NCI-H1048 (cell line): ENCODE results near the gene TYRO3.
"Not testable (repeated sequence)": the region's sequence is repeated elsewhere in the genome, so short reads cannot be mapped to it uniquely, and the experiment has no call there.

Experiments
- DNase-seq: peaks from one replicate; lab custom pipeline; 2025; lab: John Stamatoyannopoulos, UW

The TYRO3 gene

DNA sequence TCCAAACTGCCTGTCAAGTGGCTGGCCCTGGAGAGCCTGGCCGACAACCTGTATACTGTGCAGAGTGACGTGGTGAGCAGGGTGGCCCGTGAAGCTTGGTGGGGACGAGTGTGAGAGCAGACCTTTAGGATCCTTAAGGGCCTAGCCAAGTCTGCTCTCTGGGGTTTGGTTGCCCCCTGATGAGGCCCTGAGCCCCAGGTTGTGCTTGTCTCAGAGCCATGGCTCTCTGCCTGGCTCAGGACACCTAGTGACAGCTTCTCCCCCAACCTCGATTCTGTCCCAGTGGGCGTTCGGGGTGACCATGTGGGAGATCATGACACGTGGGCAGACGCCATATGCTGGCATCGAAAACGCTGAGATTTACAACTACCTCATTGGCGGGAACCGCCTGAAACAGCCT is 14.4 kb downstream of the TYRO3 start:
- DNase-seq: no peak

- no peak for DNase-seq
These were observed 15.1 kb downstream of the TYRO3 start for GRCh38 chr15:41574158-41574557.

- DNase-seq: no peak
These were observed 16.3 kb downstream of the TYRO3 start for GRCh38 chr15:41575282-41575681.

- no peak for DNase-seq
These were observed 19.1 kb downstream of the TYRO3 start for GRCh38 chr15:41577863-41578735.

GRCh38 chr15:41578736-41579383 is 19.8 kb downstream of the TYRO3 start:
- no peak for DNase-seq

- DNase-seq: no peak
These were observed 22.1 kb downstream of the TYRO3 start for GRCh38 chr15:41581110-41581509.

DNA sequence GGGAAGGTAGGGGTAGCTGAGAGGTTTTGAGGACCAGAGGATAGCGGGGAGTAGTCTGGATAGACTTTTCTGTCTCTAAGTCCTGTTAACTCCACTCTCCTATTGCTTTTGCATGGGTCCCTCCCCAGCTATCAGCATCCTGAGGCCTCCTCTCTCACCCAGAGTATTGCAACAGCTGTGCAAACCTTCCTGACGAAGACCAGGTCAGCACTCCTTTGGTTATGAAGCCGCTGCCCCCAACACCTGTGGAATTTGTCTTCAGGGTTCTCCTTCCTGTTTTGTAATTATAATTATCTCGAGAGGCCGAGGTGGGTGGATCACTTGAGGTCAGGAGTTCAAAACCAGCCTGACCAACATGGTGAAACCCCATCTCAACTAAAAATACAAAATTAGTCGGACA is 24.8 kb downstream of the TYRO3 start:
- no peak for DNase-seq

DNA sequence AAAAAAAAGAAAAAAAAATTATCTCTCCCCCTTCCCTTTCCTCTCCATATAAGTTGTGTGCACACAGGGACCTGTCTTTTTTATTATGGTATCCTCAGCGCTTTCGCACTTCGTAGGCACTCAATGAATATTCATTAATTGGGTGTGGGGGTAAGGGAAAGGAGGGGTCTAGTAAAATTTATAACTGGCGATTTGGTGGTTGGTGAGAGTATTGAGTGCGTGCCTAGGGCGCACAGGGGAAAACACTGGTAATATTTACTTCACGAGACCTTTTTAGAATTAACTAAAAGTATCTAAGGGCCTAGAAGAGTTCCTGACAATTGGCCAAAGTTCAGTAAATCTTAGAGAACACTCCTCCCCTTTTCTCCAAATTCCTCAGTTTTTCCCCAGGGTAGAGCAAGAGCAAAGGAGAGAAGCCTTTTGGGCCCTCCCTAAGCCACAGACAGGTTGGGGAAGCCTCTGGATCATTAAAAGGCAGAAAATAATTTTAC is 25.7 kb downstream of the TYRO3 start:
- no peak for DNase-seq

- no peak for DNase-seq
These were observed 26.4 kb downstream of the TYRO3 start for GRCh38 chr15:41585127-41586047.

- not testable (repeated sequence) for DNase-seq
These were observed 27.7 kb downstream of the TYRO3 start for GRCh38 chr15:41586531-41587282.

DNA sequence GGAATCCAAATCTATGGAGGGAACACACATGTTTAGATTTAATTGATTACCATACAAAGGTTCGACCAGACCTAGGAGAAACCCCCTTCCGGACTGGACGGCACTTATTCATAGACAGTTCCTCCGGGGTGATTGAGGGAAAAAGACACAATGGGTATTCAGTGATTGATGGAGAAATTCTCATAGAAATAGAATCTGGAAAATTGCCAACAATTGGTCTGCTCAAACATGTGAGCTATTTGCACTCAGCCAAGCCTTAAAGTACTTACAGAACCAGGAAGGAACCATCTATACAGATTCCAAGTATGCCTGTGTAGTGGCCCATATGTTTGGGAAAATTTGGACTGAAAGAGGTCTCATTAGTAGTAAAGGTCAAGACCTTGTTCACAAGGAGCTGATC is 30.0 kb downstream of the TYRO3 start:
- not testable (repeated sequence) for DNase-seq

GRCh38 chr15:41589571-41589970 is 30.6 kb downstream of the TYRO3 start:
- not testable (repeated sequence) for DNase-seq

GRCh38 chr15:41591217-41591616 is 32.2 kb downstream of the TYRO3 start:
- DNase-seq: not testable (repeated sequence)

GRCh38 chr15:41592718-41593117 is 33.7 kb downstream of the TYRO3 start:
- not testable (repeated sequence) for DNase-seq

DNA sequence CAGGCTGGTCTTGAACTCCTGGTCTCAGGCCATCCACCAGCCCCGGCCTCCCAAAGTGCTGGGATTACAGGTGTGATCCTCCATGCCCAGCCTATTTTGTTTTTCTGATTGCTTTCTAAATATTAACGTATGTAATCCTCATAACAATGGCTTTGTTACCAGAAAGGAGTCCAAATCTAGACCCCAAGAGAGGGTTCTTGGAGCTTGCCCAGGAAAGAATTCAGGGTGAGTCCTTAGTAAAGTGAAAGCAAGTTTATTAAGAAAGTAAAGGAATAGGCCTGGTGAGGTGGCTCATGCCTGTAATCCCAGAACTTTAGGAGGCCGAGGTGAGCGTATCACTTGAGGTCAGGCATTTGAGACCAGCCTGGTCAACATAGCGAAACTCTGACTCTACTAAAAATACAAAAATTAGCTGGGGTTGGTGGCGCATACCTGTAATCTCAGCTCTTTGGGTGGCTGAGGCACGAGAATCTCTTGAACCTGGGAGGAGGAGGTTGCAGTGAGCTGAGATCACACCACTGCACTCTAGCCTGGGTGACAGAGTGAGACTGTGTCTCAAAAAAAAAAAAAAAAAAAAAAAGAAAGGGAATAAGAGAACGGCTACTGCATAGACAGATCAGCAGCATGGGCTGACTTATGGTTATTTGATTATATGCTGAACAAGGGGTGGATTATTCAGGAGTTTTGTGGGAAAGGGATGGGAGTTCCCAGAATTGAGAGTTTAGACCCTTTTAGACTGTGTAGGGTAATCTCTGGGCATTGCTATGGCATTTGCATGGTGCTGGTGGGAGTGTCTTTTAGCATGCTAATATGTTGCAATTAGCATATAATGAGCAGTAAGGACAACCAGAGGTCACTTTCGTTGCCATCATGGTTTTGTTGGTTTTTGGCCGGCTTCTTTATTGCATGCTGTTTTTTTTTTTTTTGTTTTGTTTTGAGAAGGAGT is 36.1 kb downstream of the TYRO3 start:
- no peak for DNase-seq

DNA sequence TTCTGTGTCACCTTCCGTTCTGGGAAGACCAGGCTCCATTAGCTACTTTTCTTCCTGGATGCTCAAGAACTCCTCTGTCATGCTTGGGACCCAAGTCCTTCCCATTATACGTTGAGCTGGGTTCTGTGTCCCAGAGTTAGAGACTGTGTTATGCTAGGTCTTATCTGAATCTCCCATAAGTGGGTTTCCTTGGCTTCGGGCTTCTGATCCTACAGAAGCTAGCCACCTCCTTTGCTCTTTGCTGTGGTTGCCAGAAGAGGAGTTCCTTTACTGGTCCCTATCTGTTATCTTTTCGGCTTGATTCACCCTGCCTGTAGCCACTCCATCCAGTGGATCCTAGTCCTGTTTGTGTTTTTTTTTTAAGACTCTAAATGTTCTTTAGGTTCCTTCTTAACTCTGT is 38.0 kb downstream of the TYRO3 start:
- DNase-seq: no peak

GRCh38 chr15:41597787-41598186 is 38.8 kb downstream of the TYRO3 start:
- no peak for DNase-seq

- no peak for DNase-seq
These were observed 40.0 kb downstream of the TYRO3 start for GRCh38 chr15:41599061-41599460.

DNA sequence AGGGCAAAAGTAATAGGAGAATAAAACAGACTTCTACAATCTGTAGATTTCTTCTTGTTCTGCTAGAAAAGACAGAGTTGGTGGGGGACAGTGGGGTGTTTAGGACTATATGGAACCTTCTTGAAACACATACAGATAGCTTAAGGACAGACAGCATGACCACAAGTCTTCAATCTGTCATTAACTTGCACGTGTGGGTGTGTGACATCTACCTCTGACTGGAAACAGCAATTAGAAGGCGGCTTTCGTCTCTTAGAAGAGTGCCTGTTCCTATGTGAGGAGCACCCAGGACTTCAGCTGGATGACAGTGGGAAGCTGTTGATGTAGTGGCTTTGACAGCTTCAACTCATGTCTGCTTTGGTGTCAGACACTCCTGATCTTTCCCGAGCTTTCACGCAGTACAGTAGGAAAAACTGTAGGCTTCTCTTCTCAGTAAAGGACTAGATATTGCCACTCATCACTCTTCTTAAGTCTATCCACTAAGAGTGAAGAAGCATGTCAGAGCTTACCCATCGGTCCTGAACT is 44.5 kb downstream of the TYRO3 start:
- no peak for DNase-seq
